Measurements from ENCODE around the gene CCDC136.

DNA sequence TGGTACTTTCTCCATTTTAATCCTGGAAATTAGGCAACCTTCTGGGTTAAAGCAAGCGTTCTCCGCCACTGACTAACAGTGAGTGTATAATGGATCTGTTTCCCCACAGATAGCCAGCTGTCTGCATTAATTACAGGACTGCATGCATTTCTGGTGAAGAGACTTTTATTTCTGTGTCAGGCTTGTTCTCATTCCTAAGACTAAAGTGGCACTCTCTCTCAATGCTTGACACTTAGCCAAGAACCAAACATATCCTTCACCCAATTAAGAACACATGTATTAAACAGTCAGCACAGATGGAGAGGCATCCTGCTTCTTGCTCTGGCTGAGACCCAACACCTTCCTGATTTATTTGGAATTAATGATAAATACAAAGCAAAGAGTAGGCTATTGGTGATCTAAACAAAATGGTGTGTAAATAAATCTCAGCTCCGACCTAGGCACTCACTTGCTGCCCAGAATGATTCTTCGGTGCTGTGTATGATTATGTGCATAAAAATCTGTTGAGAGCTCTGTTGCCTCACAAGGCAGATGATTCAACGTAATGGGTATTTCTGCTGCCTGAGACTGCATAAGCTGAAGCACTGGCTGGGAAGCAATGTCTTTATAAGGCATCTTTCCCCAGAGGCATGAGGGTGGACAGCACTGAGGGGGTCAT lies 35.8 kb upstream of the CCDC136 start:
- TF ChIP-seq, protein P1, sequence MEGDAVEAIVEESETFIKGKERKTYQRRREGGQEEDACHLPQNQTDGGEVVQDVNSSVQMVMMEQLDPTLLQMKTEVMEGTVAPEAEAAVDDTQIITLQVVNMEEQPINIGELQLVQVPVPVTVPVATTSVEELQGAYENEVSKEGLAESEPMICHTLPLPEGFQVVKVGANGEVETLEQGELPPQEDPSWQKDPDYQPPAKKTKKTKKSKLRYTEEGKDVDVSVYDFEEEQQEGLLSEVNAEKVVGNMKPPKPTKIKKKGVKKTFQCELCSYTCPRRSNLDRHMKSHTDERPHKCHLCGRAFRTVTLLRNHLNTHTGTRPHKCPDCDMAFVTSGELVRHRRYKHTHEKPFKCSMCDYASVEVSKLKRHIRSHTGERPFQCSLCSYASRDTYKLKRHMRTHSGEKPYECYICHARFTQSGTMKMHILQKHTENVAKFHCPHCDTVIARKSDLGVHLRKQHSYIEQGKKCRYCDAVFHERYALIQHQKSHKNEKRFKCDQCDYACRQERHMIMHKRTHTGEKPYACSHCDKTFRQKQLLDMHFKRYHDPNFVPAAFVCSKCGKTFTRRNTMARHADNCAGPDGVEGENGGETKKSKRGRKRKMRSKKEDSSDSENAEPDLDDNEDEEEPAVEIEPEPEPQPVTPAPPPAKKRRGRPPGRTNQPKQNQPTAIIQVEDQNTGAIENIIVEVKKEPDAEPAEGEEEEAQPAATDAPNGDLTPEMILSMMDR (optimal IDR thresholded peaks at IDR 0.05 in 1 of 3, IDR thresholded peaks at IDR 0.05 in 1 of 3, conservative IDR thresholded peaks at IDR 0.05 in 1 of 3; ENCODE audit: extremely low read depth in 1 of 3, insufficient read depth in 2 of 3, low read length in 3 of 3): no peak
- no peak for TF ChIP-seq EZH2 (IDR thresholded peaks at IDR 0.05; ENCODE audit: low read length)

Data from keratinocyte (primary cell).